ENCODE results near the gene ADAD2.
"Not testable (repeated sequence)": the region's sequence is repeated elsewhere in the genome, so short reads cannot be mapped to it uniquely, and the experiment has no call there.

ADAD2 gene

GRCh38 chr16:84197466-84198128, 6.6 kb downstream of the ADAD2 start:
- DNase-seq = no peak

- DNase-seq = no peak
These were observed 7.4 kb downstream of the ADAD2 start for GRCh38 chr16:84198401-84198800.

DNA sequence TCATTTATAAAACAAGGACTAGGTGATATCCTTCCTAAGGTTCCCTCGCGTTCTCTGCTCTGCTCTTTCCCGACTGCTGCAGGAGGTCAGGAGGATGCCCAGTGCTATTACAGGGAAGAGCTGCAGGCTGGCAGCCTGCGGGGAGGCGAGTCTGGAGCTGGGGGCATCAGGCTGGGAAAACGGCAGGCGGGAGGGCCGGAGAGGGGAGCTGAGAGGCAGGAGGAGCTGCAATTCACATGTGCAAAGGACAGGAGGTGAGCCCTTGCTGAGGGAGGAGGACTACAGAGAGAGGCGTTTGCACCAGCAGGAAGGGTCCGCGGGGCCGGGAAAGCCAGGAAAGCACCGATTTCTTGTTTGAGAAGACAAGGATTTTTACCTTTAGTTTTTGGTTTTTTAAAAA, 8.1 kb downstream of the ADAD2 start:
- no peak for DNase-seq

DNA sequence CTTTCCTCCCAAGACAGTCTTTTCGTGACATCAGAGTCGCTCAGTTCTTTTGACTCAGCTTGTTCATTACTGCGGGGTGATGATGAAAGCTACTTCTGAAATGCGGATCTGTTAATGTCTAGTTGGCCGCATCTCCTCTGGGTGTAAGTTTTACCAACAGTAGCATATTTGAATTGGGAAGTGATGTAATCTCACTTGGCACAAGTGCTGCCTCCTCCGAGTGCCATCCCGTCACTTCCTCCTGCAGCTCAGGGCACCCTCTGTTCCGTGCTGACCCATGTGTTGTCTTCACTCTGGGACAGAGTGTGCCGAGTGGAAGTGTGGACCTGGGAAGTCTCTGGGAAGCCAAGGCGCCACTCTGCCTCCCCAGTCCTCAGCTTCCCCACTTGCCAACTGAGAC, 8.9 kb downstream of the ADAD2 start:
- no peak for DNase-seq

DNA sequence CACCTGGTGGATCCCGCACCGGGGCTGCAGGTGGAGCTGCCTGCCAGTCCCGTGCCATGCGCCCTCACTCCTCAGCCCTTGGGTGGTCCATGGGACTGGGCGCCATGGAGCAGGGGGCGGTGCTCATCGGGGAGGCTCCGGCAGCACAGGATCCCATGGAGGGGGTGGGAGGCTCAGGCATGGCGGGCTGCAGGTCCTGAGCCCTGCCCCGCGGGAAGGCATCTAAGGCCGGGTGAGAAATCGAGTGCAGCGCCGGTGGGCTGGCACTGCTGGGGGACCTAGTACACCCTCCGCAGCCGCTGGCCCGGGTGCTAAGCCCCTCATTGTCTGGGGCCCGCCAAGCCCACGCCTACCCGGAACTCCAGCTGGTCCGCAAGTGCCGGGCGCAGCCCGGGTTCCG, 13.6 kb downstream of the ADAD2 start:
- DNase-seq = not testable (repeated sequence)

GRCh38 chr16:84205123-84205522, 14.2 kb downstream of the ADAD2 start:
- DNase-seq = not testable (repeated sequence)

GRCh38 chr16:84205976-84206691, 15.2 kb downstream of the ADAD2 start:
- DNase-seq = no peak

DNA sequence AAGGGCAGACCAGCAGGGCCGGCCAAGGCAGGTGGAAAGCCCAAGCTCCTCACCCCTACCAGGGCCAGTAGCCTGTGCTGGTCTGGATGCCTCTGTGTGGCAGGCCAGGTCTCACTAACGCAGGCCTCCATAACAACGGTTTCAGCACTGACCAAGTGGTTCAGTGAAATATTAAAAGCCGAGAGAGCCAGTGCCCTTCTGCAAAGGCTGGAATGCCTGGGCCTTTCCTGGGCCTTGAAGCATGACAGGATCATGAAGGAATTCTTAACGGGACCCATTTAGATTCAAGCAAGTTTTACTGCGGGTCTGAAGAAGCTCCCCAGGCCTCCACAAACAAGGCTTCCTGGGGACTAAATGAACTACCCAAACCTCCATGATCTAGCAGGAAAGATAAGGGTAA, 16.3 kb downstream of the ADAD2 start:
- DNase-seq = no peak

DNA sequence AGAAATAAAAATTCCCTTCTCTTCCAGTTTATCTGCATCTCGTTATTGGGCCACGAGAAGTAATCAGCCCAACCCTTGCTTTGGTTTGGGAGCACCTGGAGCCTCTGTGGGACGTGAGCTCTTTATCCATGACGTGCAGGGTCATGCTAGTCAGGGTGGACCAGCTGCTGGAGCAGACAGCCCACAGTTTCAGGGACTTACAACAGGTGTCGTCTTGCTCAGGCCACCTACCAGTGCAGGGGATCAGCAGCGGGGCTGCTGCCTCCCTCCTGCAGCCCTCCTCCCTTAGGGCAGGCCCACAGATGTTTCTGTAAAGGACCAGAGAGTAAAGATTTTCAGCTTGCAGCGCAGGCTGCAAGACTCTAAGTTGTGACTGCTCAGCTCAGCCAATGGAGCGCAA, 16.9 kb downstream of the ADAD2 start:
- DNase-seq = no peak

- no peak for DNase-seq
These were observed 19.0 kb downstream of the ADAD2 start for GRCh38 chr16:84209989-84210388.

DNA sequence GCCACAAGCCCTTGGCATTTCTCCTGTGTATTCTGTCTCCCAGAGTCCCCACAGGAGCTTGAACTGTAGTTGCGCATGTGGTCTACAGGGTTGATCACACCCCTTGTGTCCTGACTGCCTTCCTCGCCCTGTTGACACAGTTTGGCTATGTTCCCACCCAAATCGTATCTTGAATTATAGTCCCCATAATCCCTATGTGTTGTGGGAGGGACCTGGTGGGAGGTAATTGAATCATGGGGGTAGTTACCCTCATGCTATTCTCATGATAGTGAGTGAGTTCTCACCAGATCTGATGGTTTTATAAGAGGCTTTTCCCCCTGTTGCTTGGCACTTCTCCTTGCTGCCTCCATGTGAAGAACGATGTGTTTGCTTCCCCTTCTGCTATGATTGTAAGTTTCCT, 21.2 kb downstream of the ADAD2 start:
- DNase-seq = no peak

DNA sequence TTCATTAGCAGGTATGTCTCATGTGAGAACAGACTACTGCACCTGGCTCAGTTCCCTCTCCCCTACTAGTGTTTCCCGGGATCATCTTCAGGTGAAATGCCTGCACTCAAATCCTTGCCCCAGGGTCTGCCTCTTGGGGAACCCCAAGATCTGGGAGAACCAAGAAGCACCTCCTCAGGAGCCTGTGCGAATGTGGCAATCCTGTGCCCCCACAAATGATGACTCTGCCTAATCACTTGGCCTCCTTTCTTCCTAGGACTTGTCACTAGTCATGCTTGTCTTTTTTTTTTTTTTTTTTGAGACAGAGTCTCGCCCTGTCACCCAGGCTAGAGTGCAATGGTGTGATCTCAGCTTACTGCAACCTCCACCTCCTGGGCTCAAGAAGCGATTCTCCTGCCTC, 21.7 kb downstream of the ADAD2 start:
- DNase-seq = no peak

DNA sequence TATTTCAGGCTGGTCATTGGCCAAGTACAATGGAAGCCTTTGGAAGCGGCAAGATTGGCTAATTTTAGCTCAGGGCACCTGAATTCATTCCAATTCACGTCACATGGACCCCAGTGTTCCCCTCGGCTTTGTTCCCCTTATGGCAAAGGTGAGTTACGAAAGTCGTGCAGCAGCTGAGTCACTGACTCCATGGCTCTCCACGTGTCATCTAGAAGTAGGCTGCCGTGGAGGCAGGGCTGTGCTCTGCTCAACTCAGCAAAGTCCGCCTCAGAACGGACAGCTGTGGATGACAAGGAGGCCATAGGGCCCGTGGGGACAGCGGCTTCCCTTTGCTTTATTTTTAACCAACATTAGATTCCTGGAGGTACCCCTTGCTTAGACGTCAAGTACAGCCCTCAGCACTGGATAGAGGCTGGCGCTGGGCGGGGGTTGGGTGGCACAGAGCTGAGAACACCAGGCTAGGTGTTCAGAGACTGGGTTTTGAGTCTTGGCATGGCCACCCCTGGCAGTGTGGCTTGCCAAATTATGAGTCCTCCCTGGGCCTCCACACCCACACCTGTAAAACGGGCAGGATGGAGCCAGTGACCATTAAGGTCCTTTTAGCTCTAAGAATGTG, 23.6 kb downstream of the ADAD2 start:
- DNase-seq = no peak

GRCh38 chr16:84215531-84215930, 24.6 kb downstream of the ADAD2 start:
- no peak for DNase-seq

- not testable (repeated sequence) for DNase-seq
These were observed 25.2 kb downstream of the ADAD2 start for GRCh38 chr16:84216144-84216543.

- DNase-seq = no peak
These were observed 27.3 kb downstream of the ADAD2 start for GRCh38 chr16:84218176-84218823.

DNA sequence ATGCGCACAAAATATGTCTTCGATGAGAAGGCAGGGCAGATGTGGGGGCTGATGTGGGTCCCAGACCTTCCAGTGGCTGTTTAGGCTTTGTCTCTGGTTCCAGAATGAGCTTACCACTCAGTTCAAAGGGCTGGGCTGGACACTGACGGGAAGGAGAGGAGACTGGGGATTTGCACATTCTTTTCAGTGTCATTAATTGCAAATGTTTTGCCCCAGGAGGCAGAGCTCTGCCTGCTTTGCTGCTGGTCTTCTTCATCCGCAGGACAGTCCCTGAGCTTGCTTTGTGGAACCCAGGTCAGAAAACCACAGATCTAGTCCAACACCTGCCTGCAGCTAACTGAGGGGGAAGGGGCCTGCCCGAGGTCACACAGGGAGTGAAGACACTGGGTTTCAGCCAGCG, 28.0 kb downstream of the ADAD2 start:
- DNase-seq = no peak

- DNase-seq = no peak
These were observed 29.9 kb downstream of the ADAD2 start for GRCh38 chr16:84220851-84221250.

DNA sequence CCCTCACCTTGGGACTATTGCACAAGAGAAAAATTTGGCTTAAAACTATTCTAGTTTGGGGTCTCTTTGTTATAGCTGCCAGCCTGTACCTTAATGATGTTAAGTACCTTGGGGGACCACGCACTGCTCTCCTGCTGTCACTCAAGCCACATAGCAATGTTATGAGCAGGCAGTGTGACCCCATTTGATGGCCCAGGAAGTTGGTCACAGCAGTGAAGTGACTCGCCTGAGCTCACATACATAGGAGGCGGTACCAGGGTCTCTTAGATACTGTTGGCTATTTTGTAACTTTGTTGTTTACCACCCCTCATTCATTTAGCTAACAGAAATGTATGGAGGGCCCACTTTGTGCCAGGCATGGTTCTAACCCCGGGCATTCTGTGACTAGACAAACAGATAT, 32.5 kb downstream of the ADAD2 start:
- DNase-seq = no peak

- DNase-seq = no peak
These were observed 33.6 kb downstream of the ADAD2 start for GRCh38 chr16:84224554-84224953.

DNA sequence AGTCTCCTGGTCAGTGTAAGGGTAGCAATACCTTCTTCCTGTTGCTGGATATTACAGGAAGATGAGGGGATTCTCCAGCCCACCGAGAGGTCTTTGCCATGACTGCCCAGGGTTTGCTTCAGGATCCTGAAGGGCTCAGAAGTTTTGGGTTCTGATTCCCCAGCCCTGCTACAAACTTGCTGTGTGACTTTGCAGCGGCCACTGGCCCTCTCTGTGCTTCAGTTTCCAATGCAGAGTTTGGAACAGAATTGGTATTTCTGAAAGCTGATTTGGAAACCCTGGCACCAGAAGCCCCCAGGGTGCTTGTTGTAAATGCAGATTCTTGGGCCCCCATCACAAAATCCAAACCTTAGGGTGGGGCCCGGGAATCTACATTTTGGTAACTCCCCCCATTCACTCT, 34.2 kb downstream of the ADAD2 start:
- DNase-seq = no peak

- no peak for DNase-seq
These were observed 34.6 kb downstream of the ADAD2 start for GRCh38 chr16:84225571-84225970.

DNA sequence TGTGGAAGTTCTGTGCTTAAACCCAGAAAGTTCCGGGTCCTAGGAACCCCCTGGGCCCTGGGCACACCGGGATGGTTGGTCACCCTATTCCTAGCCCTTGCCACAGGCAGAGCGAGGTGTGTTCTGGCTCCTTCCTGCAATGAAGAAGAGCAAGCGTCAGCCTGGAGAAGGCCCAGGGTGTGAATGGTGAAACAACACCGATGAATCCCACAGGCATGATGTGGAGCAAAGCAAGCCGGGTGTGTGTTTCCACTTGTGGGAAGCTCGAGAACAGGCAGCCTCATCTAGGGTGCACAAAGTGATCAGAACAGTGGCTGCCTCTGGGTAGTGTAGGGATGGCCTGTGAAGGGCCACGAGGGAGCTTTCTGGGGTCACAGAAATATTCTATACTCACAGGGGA, 35.1 kb downstream of the ADAD2 start:
- no peak for DNase-seq

DNA sequence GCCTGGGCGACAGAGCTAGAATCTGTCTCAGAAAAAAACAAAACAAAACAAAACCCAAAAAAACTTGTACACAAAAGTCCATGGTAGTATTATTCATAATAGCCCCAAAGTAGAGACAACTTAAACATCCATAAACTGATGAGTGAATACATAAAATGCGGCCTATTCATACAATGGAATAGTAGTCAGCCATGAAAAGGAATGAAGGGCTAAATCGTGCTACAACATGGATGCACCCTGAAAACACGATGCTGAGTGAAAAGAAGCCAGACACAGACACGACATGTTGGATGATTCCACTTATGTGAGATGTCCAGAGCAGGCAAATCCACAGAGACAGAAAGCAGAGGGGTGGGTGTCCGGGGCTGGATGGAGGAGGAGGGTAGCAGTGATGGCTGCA, 36.6 kb downstream of the ADAD2 start:
- no peak for DNase-seq

Measured in NCI-H446 treated with DMSO at 0.1 percent for 48 hours (cell line).